H9 (cell line): Measurements from ENCODE around the gene C1QTNF6. TPM values are rescaled to one million over a fixed set of nuclear protein-coding genes. Genes with fewer than 3 reads are reported as not detected.
A peak's percentile ranks its signal among the peaks of the same experiment; 100 is the strongest.

Experiments used
- DNase-seq: peaks from one replicate; pipeline ENCODE4 v3.0.0-alpha.2; 2017
- H2AFZ ChIP-seq: one replicate; pipeline ENCODE4 v1.6.1; 2013; ENCODE audit warnings: mild to moderate bottlenecking, low read length, control low read depth, moderate library complexity
- H2AK5ac ChIP-seq: 2 replicates; pipeline ENCODE4 v1.6.1; 2013; ENCODE audit warnings: low read length, control low read depth, mixed read lengths; ENCODE audit not compliant: insufficient read length
- H2BK120ac ChIP-seq: one replicate; pipeline ENCODE4 v1.6.1; 2013; ENCODE audit warnings: low read depth, mild to moderate bottlenecking, low read length, control low read depth, inconsistent platforms; ENCODE audit not compliant: poor library complexity, severe bottlenecking
- H2BK12ac ChIP-seq: 2 replicates; pipeline ENCODE4 v1.6.1; 2013; ENCODE audit warnings: low read length, control low read depth, mixed read lengths, low read depth; ENCODE audit not compliant: insufficient read length
- H2BK15ac ChIP-seq: 2 replicates; pipeline ENCODE4 v1.6.1; 2013; ENCODE audit warnings: low read depth, low read length, control low read depth
- H2BK20ac ChIP-seq: one replicate; pipeline ENCODE4 v1.6.1; 2013; ENCODE audit warnings: low read depth, mild to moderate bottlenecking, low read length, control low read depth, inconsistent platforms; ENCODE audit not compliant: poor library complexity, severe bottlenecking
- H2BK5ac ChIP-seq: 2 replicates; pipeline ENCODE4 v1.6.1; 2013; ENCODE audit warnings: low read length, control low read depth, mixed read lengths; ENCODE audit not compliant: insufficient read length
- H3K14ac ChIP-seq: 2 replicates; pipeline ENCODE4 v1.6.1; 2013; ENCODE audit warnings: low read length, control low read depth; ENCODE audit not compliant: insufficient read depth
- H3K18ac ChIP-seq: 2 replicates; pipeline ENCODE4 v1.6.1; 2013; ENCODE audit warnings: low read depth, mild to moderate bottlenecking, mixed read lengths, low read length, control low read depth; ENCODE audit not compliant: insufficient read length
- H3K23ac ChIP-seq: 2 replicates; pipeline ENCODE4 v1.6.1; 2013; ENCODE audit warnings: low read length, control low read depth, mixed read lengths, low read depth; ENCODE audit not compliant: insufficient read length
- H3K23me2 ChIP-seq: 2 replicates; pipeline ENCODE4 v1.6.1; 2013; ENCODE audit warnings: low read depth, mild to moderate bottlenecking, mixed read lengths, low read length, control low read depth; ENCODE audit not compliant: insufficient read length, poor library complexity, severe bottlenecking
- H3K27ac ChIP-seq: 2 replicates; pipeline ENCODE4 v1.5.1; 2013; ENCODE audit warnings: low read length, control low read depth, mixed read lengths, low read depth; ENCODE audit not compliant: insufficient read length
- H3K27me3 ChIP-seq: 2 replicates; pipeline ENCODE4 v1.6.1; 2013; ENCODE audit warnings: low read length, control low read depth, inconsistent platforms; ENCODE audit not compliant: insufficient read depth
- H3K4ac ChIP-seq: 2 replicates; pipeline ENCODE4 v1.6.1; 2013; ENCODE audit warnings: low read depth, mild to moderate bottlenecking, control low read depth, inconsistent platforms, low read length, moderate library complexity
- H3K4me1 ChIP-seq: 2 replicates; pipeline ENCODE4 v1.6.1; 2013; ENCODE audit warnings: low read length, control low read depth, inconsistent platforms; ENCODE audit not compliant: insufficient read depth
- H3K4me2 ChIP-seq: 2 replicates; pipeline ENCODE4 v1.6.1; 2013; ENCODE audit warnings: low read length, control low read depth, mixed read lengths; ENCODE audit not compliant: insufficient read length, insufficient read depth
- H3K56ac ChIP-seq: 2 replicates; pipeline ENCODE4 v1.6.1; 2013; ENCODE audit warnings: low read depth, mild to moderate bottlenecking, mixed read lengths, low read length, control low read depth; ENCODE audit not compliant: insufficient read length
- H3K79me1 ChIP-seq: 2 replicates; pipeline ENCODE4 v1.6.1; 2013; ENCODE audit warnings: low read depth, mild to moderate bottlenecking, moderate library complexity, low read length, control low read depth, inconsistent platforms; ENCODE audit not compliant: insufficient read depth, poor library complexity, severe bottlenecking
- H3K79me2 ChIP-seq: 2 replicates; pipeline ENCODE4 v1.6.1; 2013; ENCODE audit warnings: low read length, control low read depth, inconsistent platforms; ENCODE audit not compliant: insufficient read depth
- H3K9ac ChIP-seq: 2 replicates; pipeline ENCODE4 v1.6.1; 2013; ENCODE audit warnings: low read length, control low read depth, mixed read lengths; ENCODE audit not compliant: insufficient read length; ENCODE audit errors: extremely low read depth
- H3K9me3 ChIP-seq: one replicate; pipeline ENCODE4 v1.6.1; 2013; ENCODE audit warnings: low read depth, low read length, inconsistent platforms; ENCODE audit not compliant: control insufficient read depth
- H3T11ph ChIP-seq: one replicate; pipeline ENCODE4 v1.6.1; 2013; ENCODE audit warnings: mild to moderate bottlenecking, low read length, control low read depth, inconsistent platforms
- H4K20me1 ChIP-seq: one replicate; pipeline ENCODE4 v1.6.1; 2013; ENCODE audit not compliant: control insufficient read depth, insufficient read length, insufficient read depth
- H4K5ac ChIP-seq: 2 replicates; pipeline ENCODE4 v1.6.1; 2013; ENCODE audit warnings: low read depth, mild to moderate bottlenecking, mixed read lengths, low read length, control low read depth; ENCODE audit not compliant: insufficient read length
- H4K8ac ChIP-seq: replicated peaks from 2 replicates; pipeline ENCODE4 v1.6.1; 2013; ENCODE audit warnings: low read length, control low read depth, mixed read lengths, low read depth; ENCODE audit not compliant: insufficient read length
- H4K91ac ChIP-seq: 2 replicates; pipeline ENCODE4 v1.6.1; 2013; ENCODE audit warnings: low read depth, mild to moderate bottlenecking, moderate library complexity, mixed read lengths, low read length, control low read depth; ENCODE audit not compliant: insufficient read length
- H3K27ac Mint-ChIP-seq, 3 experiments: 2 replicates in 2 of 3; 3 replicates in 1 of 3; pipeline ENCODE4 v1.8.0; 2020 to 2021; ENCODE audit warnings: mixed read lengths in 3 of 3, mild to moderate bottlenecking in 1 of 3, moderate library complexity in 1 of 3
- H3K27me3 Mint-ChIP-seq: 2 replicates; pipeline ENCODE4 v1.8.0; 2021; ENCODE audit warnings: low read depth, mild to moderate bottlenecking, moderate library complexity, mixed read lengths
- H3K36me3 Mint-ChIP-seq, 3 experiments: 2 replicates in 2 of 3; 3 replicates in 1 of 3; pipeline ENCODE4 v1.8.0; 2020 to 2021; ENCODE audit warnings: low read depth in 3 of 3, mixed read lengths in 3 of 3; ENCODE audit not compliant: insufficient read depth in 1 of 3
- H3K4me1 Mint-ChIP-seq, 2 experiments: 2 replicates each; pipeline ENCODE4 v1.8.0; 2020; ENCODE audit warnings: mixed read lengths in 2 of 2
- H3K4me3 Mint-ChIP-seq, 2 experiments: 2 replicates in 1 of 2; 3 replicates in 1 of 2; pipeline ENCODE4 v1.8.0; 2020 to 2021; ENCODE audit warnings: mild to moderate bottlenecking in 2 of 2, mixed read lengths in 2 of 2, moderate library complexity in 1 of 2
- H3K9me3 Mint-ChIP-seq, 2 experiments: 2 replicates in 1 of 2; 3 replicates in 1 of 2; pipeline ENCODE4 v1.8.0; 2020; ENCODE audit warnings: mild to moderate bottlenecking in 2 of 2, mixed read lengths in 2 of 2, moderate library complexity in 1 of 2
- CTCF ChIP-seq: fragments of 200-600 bp; sonication (generic); conservative IDR thresholded peaks from 3 replicates; pipeline ENCODE4 v1.8.0; 2021; ENCODE audit warnings: antibody characterized with exemption, mild to moderate bottlenecking
- WGBS: extraction: QIAGEN DNeasy Blood & Tissue Kit; methylation state at CpG from one replicate; pipeline ENCODE4 v1.1.7; 2013; ENCODE audit warnings: missing lambda C conversion rate, low lambda C conversion rate, mixed read lengths; ENCODE audit not compliant: insufficient read length; ENCODE audit errors: extremely low coverage; 5-methylcytosine and 5-hydroxymethylcytosine counted together
- total RNA-seq: library from RNA; stranded (reverse); gene quantifications from 2 replicates; pipeline ENCODE4 v1.2.1, GENCODE V29; 2021

C1QTNF6 gene
- total RNA-seq, 1 experiment from 2014 or later = 5.0 TPM

- no peak overlapping the region for H3K4me2 ChIP-seq
- TF ChIP-seq CTCF = no peak
These were observed 12.4 kb downstream of the C1QTNF6 start for GRCh38 chr22:37175414-37176281.

More at GRCh38 chr22:37175414-37176281, 12.4 kb downstream of the C1QTNF6 start:
- H3K56ac ChIP-seq = no peak overlapping the region
- no peak overlapping the region; the same call in 1 of the 2 replicates for H3K14ac ChIP-seq
- no peak overlapping the region for H3K4ac ChIP-seq
- H3K18ac ChIP-seq = no peak overlapping the region
- H3K9ac ChIP-seq = no peak overlapping the region
- no peak overlapping the region for H2BK12ac ChIP-seq
- H3K79me1 ChIP-seq = no peaks in the 10 kb centered on the region
- DNase-seq = no peak
- no peak overlapping the region for H3K27ac ChIP-seq
- no peaks in the 10 kb centered on the region for H3K4me1 ChIP-seq
- no peak overlapping the region; a peak in 1 of 5 replicates for H3K4me3 Mint-ChIP-seq
- H3K9me3 Mint-ChIP-seq = no peaks in the 10 kb centered on the region; a peak in 1 of 5 replicates
- H4K91ac ChIP-seq = no peak overlapping the region
- H2AFZ ChIP-seq = no peak overlapping the region
- H2BK5ac ChIP-seq = no peak overlapping the region
- no peak overlapping the region for H2BK20ac ChIP-seq
- peaks cover 45% of the 10 kb centered on the region for H3K27me3 Mint-ChIP-seq
- H4K5ac ChIP-seq = no peak overlapping the region
- H2BK120ac ChIP-seq = no peak overlapping the region
- no peaks in the 10 kb centered on the region for H3K23me2 ChIP-seq
- H2BK15ac ChIP-seq = no peak overlapping the region
- H2AK5ac ChIP-seq = no peak overlapping the region
- WGBS = no CpG with 5 or more reads among the region's 18 CpGs
- peak overlapping the region in 1 of 3 experiments; percentile 46; a peak in 1 of 7 replicates for H3K27ac Mint-ChIP-seq
- H3K79me2 ChIP-seq = no peaks in the 10 kb centered on the region
- no peak overlapping the region for H3T11ph ChIP-seq
- H3K9me3 ChIP-seq = no peaks in the 10 kb centered on the region
- no peak overlapping the region for H4K8ac ChIP-seq
- H3K23ac ChIP-seq = no peak overlapping the region
- H3K4me1 Mint-ChIP-seq = peaks cover 33 to 53% of the 10 kb centered on the region in 2 experiments
- no peaks in the 10 kb centered on the region for H4K20me1 ChIP-seq
- no peaks in the 10 kb centered on the region for H3K36me3 Mint-ChIP-seq
- H3K27me3 ChIP-seq = no peaks in the 10 kb centered on the region
